Psoas muscle (tissue), 8 donors: ENCODE measurements around the gene CUX1. TPM values are rescaled to one million over a fixed set of nuclear protein-coding genes. Genes with fewer than 3 reads are reported as not detected.

ENCODE experiments used
- ATAC-seq, 4 donors: fragments of 200-7000 bp; cut with Tn5 transposase; one replicate each; pipeline ENCODE4 v1.9.1; 2020; ENCODE audit warnings: moderate library complexity in 3 of 4, mild to moderate bottlenecking in 2 of 4
- DNase-seq, 2 donors: peaks; one replicate each; pipeline ENCODE4 v3.0.0-alpha.2; 2020
- H3K27ac ChIP-seq: fragments of 200-600 bp; one replicate; pipeline ENCODE4 v1.8.0; 2022
- H3K27me3 ChIP-seq, 3 donors: fragments of 200-600 bp in 1 of 3; one replicate each; pipeline versions ENCODE4 v1.6.1 to v1.8.0; 2013 to 2022; ENCODE audit warnings: low read length in 2 of 3, mild to moderate bottlenecking in 2 of 3, moderate library complexity in 1 of 3; ENCODE audit not compliant: insufficient read depth in 3 of 3
- H3K36me3 ChIP-seq, 2 donors: fragments of 200-600 bp in 1 of 2; one replicate each; pipeline versions ENCODE4 v1.6.1 to v1.8.0; 2013 to 2022; ENCODE audit warnings: low read depth in 1 of 2, mild to moderate bottlenecking in 1 of 2, moderate library complexity in 1 of 2; ENCODE audit not compliant: insufficient read depth in 1 of 2
- H3K4me1 ChIP-seq: fragments of 200-600 bp; one replicate; pipeline ENCODE4 v1.8.0; 2022
- H3K4me3 ChIP-seq: fragments of 200-600 bp; one replicate; pipeline ENCODE4 v1.8.0; 2022; ENCODE audit warnings: mild to moderate bottlenecking
- H3K9me3 ChIP-seq: fragments of 200-600 bp; one replicate; pipeline ENCODE4 v1.8.0; 2022
- CTCF ChIP-seq: fragments of 200-600 bp; IDR thresholded peaks from one replicate; pipeline ENCODE4 v1.8.0; 2022; ENCODE audit warnings: antibody characterized with exemption
- WGBS, 3 donors: extraction: QIAGEN DNeasy Blood & Tissue Kit; methylation state at CpG; one replicate each; pipeline versions ENCODE4 v1.1.6 to v1.1.7; 2013; 5-methylcytosine and 5-hydroxymethylcytosine counted together
- intact Hi-C, 2 donors: fragments of 100-400 bp; cut with DNase I; formaldehyde crosslinking; loops; one replicate each; pipeline versions ENCODE4 v1.11.0 to v1.14.2; 2022
- polyA plus RNA-seq, 3 donors: library from polyadenylated mRNA; stranded (reverse); fragments of 200-250 nt; gene quantifications; one replicate each; pipeline ENCODE4 v1.2.3, GENCODE V29; 2013
- total RNA-seq, 4 donors: library from RNA; stranded (reverse); fragmentation: NEBNext Ultra II Directional in 2 of 4; extraction: Animal tissue kit (Norgen Biotek cat#: 25700) in 2 of 4; gene quantifications; one replicate each; pipeline versions ENCODE4 v1.2.1 to v1.2.4, GENCODE V29; 2021 to 2023
- donor health status: healthy with polysubstance abuse.
- donor health status: DM: no; HTN: no; CAD: no; lungs with moderate emphysema.
- donor health status: Bipolar disorder and iron deficiency.
- donor health status: healthy.
- donor health status: DM: yes; HTN: yes; CAD: no.
- donor health status: DM: no; HTN: no; CAD: no.
- donor health status: DM: no; HTN: no; CAD: no.
- donor health status: DM: yes; HTN: yes; CAD: no.

The CUX1 gene
- total and polyA plus RNA-seq, 7 donors = 12.5 to 95.6 (median 72.4) TPM

GRCh38 chr7:101964680-101965452, 147.4 kb downstream of the CUX1 start:
- no peak overlapping the region for H3K4me3 ChIP-seq
- H3K27me3 ChIP-seq = no peaks in the 10 kb centered on the region
- no peak for TF ChIP-seq CTCF
- WGBS, 3 donors = 62 to 82% (median 74%) methylated on average over 18 of the region's 18 CpGs
- ATAC-seq = peak; percentile 22 to 78 (median 30)
- no peak for DNase-seq
- peaks cover 44% of the 10 kb centered on the region for H3K4me1 ChIP-seq
- intact Hi-C loops = no loop called here
- H3K27ac ChIP-seq = peak overlapping the region; percentile 50
- H3K9me3 ChIP-seq = no peaks in the 10 kb centered on the region
- H3K36me3 ChIP-seq = no peaks in the 10 kb centered on the region

- WGBS, 3 donors = 81 to 94% (median 81%) methylated on average over 6 of the region's 6 CpGs
- no peak for TF ChIP-seq CTCF
- intact Hi-C loops = no loop called here
- H3K36me3 ChIP-seq = no peaks in the 10 kb centered on the region
- peaks cover 23% of the 10 kb centered on the region for H3K4me1 ChIP-seq
- no peak overlapping the region for H3K4me3 ChIP-seq
- DNase-seq = no peak
- no peaks in the 10 kb centered on the region for H3K27me3 ChIP-seq
- no peaks in the 10 kb centered on the region for H3K9me3 ChIP-seq
- H3K27ac ChIP-seq = peak overlapping the region; percentile 36
- ATAC-seq = peak in 1 of 4 donors; percentile 13
Observed at GRCh38 chr7:101968720-101969466, 151.5 kb downstream of the CUX1 start.

GRCh38 chr7:101969997-101970585, 152.7 kb downstream of the CUX1 start:
- Histone ChIP-seq H3K4me1 (peaks cover 19% of the 10 kb centered on the region), H3K9me3 (no peaks in the 10 kb centered on the region), H3K36me3 (no peaks in the 10 kb centered on the region), H3K4me3 (no peak overlapping the region), H3K27ac (peak overlapping the region; percentile 10), H3K27me3 (no peaks in the 10 kb centered on the region)
- TF ChIP-seq CTCF = no peak
- DNase-seq (no peak), ATAC-seq (no peak)
- intact Hi-C loops = no loop called here
- 77 to 85% (median 84%) methylated on average over 10 of the region's 10 CpGs for WGBS, 3 donors

GRCh38 chr7:101970801-101971200, 153.4 kb downstream of the CUX1 start:
- peak overlapping the region; percentile 10 for H3K27ac ChIP-seq

More at GRCh38 chr7:101970801-101971200, 153.4 kb downstream of the CUX1 start:
- Histone ChIP-seq H3K4me3 (no peak overlapping the region), H3K27me3 (no peaks in the 10 kb centered on the region), H3K36me3 (no peaks in the 10 kb centered on the region), H3K4me1 (peaks cover 23% of the 10 kb centered on the region), H3K9me3 (no peaks in the 10 kb centered on the region)
- TF ChIP-seq CTCF = no peak
- no peak for ATAC-seq
- WGBS, 3 donors = 73 to 84% (median 79%) methylated on average over 5 of the region's 5 CpGs
- intact Hi-C loops = no loop called here
- no peak for DNase-seq
